ENCODE measurements around the gene LFNG. TPM values are rescaled to one million over a fixed set of nuclear protein-coding genes. Genes with fewer than 3 reads are reported as not detected.

The LFNG gene
- total RNA-seq, 1 donor from 2014 or later: 19.0 TPM

DNA sequence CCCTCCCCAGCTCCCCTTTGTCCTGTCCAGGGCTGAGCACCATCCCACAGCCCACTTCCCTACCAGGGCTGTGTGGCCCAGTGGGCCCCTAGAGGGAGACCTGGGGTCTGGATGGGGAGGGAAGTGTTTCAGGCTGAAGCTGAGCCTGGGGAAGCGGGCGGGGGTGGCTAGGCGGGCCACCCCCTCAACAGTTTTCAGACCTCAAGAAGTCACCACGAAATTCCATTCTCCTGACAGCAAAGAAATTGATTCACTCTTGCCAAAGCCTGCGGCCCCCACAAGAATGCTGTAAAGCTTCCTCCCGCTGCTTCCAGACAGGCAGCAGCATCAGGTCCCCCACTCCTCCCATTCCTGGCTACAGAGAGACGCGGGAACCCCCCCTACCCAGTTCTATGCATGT is 2.5 kb upstream of the LFNG start:
- Mint-ChIP-seq H3K36me3 (no peaks in the 10 kb centered on the region), H3K9me3 (no peaks in the 10 kb centered on the region), H3K4me1 (peaks cover 42% of the 10 kb centered on the region), H3K27me3 (ENCODE audit: low read depth) (peaks cover 18% of the 10 kb centered on the region), H3K27ac (peak overlapping the region; percentile 56), H3K4me3 (no peak overlapping the region)
- TF ChIP-seq, protein P1, sequence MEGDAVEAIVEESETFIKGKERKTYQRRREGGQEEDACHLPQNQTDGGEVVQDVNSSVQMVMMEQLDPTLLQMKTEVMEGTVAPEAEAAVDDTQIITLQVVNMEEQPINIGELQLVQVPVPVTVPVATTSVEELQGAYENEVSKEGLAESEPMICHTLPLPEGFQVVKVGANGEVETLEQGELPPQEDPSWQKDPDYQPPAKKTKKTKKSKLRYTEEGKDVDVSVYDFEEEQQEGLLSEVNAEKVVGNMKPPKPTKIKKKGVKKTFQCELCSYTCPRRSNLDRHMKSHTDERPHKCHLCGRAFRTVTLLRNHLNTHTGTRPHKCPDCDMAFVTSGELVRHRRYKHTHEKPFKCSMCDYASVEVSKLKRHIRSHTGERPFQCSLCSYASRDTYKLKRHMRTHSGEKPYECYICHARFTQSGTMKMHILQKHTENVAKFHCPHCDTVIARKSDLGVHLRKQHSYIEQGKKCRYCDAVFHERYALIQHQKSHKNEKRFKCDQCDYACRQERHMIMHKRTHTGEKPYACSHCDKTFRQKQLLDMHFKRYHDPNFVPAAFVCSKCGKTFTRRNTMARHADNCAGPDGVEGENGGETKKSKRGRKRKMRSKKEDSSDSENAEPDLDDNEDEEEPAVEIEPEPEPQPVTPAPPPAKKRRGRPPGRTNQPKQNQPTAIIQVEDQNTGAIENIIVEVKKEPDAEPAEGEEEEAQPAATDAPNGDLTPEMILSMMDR (IDR thresholded peaks at IDR 0.05; ENCODE audit: unreplicated experiment): no peak
- DNase-seq (ENCODE audit: low spot score in 2 of 2, unreplicated experiment in 2 of 2): no peak

DNA sequence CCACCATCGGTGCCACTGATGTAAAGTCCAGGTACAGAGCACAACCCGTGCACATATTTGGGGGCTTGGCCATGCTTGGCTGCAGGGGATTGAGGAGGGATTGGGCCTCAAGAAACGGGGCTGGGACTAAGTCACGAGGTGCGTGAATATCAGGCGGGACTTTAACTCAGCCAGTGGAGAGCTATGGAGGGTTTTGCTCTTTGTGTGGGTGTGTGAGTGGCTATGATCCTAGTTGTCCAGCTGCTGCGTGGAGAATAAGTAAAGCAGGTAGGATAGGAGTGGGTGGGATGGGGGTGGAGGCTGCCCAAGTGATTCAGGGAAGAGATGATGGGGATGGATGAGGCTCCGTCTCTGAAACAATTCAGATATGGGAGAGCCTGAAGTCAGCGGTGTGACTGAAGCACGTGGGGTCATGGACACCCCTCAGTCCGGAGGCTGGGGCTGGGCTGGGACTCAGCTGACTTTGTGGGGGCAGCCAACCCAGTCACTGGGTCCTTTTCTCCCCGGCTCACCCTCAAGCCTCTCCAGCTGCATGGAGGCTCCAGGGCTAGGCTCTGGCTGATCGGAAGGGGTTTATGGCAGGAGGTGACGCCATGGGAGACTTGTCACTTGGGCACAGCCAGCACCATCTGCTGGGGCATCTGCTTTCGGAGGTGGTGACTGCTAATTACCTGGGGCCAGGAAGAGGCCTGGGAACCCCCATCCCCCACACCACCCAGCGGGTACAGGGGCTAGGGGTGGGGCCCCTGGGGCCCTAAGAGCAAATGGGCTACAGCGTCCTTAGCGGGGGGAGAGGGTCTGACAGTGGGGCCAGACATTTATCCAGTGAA is 1.7 kb upstream of the LFNG start:
- Mint-ChIP-seq H3K36me3 (no peaks in the 10 kb centered on the region), H3K4me1 (peaks cover 47% of the 10 kb centered on the region)
- TF ChIP-seq, protein P1 (IDR thresholded peaks at IDR 0.05; ENCODE audit: unreplicated experiment): no peak

DNA sequence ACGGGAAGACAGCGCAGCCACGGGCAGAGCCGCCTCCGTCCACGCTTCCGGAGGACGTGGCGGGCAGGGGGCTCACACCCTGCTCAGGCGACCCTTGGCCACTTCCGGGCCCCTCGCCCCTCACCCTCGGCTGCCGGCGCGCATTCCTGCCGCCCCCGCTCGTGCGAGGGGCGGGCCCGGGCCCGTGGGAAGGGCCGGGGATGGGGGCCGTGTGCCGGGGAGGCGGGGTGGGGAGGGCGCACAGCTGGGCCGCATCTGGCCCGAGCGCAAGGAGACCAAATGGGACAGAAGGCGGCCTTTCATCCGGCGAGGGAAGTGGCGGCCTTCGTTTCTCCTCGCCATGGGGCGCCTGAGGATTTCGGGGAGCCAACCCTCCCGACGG is 846 bp upstream of the LFNG start:
- no peak for DNase-seq (ENCODE audit: low spot score in 2 of 2, unreplicated experiment in 2 of 2)
- TF ChIP-seq, protein P1 (IDR thresholded peaks at IDR 0.05; ENCODE audit: unreplicated experiment): no peak
- Mint-ChIP-seq H3K4me1 (peaks cover 55% of the 10 kb centered on the region), H3K27me3 (ENCODE audit: low read depth) (peaks cover 23% of the 10 kb centered on the region), H3K27ac (no peak overlapping the region), H3K4me3 (peak overlapping the region; percentile 58), H3K36me3 (no peaks in the 10 kb centered on the region), H3K9me3 (no peaks in the 10 kb centered on the region)

More for the DNA sequence above, 1.7 kb upstream of the LFNG start:
- peak overlapping the region; percentile 84 for H3K27ac Mint-ChIP-seq
- peaks cover 20% of the 10 kb centered on the region for H3K27me3 Mint-ChIP-seq (ENCODE audit: low read depth)
- no peaks in the 10 kb centered on the region for H3K9me3 Mint-ChIP-seq
- DNase-seq (ENCODE audit: low spot score in 2 of 2, unreplicated experiment in 2 of 2): no peak
- H3K4me3 Mint-ChIP-seq: peak overlapping the region; percentile 55

DNA sequence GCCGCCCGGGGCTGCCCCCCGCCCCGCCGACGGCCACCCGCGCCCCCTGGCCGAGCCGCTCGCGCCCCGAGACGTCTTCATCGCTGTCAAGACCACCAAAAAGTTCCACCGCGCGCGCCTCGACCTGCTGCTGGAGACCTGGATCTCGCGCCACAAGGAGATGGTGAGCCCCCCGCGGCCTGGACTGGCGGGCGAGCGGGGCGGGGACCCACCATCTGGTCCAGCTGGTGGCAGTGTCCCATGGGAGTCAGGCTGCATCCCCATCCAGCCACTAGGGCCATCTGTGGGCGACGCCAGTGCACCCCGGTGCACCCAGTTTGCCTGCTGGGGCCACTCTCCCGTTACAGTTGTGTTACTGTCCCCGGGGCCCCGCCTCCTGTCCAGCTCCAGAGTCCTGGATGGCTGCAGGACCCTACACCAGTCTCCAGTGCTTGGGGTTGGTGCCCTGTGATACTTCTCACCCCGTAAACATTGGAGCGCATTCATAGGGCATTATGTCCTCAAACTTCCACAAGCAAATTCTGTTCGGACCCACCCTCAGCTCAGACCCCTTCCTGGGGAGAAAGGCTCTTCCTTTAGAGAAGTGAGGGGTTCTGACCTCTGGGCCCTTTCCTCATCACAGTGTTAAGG is 672 bp downstream of the LFNG start:
- Mint-ChIP-seq H3K36me3 (no peaks in the 10 kb centered on the region), H3K27ac (peak overlapping the region; percentile 73), H3K27me3 (ENCODE audit: low read depth) (peaks cover 23% of the 10 kb centered on the region), H3K4me1 (peaks cover 57% of the 10 kb centered on the region), H3K4me3 (peak overlapping the region; percentile 86), H3K9me3 (no peaks in the 10 kb centered on the region)
- TF ChIP-seq, protein P1 (IDR thresholded peaks at IDR 0.05; ENCODE audit: unreplicated experiment): no peak
- no peak for DNase-seq (ENCODE audit: low spot score in 2 of 2, unreplicated experiment in 2 of 2)

DNA sequence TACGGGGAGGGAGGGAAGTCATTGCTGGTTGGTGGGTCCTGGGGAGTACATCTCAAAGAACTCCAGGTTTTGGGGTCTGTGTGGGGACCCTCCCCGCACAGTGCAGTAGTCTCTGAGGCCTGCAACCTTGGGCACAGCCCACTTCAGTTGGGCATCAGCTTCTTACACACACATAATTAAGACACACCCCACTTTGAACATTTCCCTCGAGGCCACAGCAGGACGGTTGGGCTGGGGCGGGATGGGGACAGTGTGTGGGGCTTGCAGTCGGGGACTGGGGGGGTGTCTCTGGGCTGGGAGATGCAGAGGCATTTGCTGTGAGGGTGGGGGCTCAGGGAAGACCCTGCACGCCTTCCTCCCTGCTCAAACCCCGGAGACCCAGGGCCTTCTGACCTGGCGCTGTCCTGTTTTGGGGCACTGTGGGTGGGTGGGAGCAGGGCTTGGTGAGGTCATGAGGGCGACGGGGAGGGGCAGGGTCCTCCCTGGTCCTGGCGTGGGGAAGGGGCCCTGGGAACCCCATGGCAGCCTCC is 1.3 kb downstream of the LFNG start:
- Mint-ChIP-seq H3K9me3 (no peaks in the 10 kb centered on the region), H3K4me1 (peaks cover 57% of the 10 kb centered on the region), H3K4me3 (peak overlapping the region; percentile 86), H3K27ac (no peak overlapping the region), H3K36me3 (peaks cover 2% of the 10 kb centered on the region), H3K27me3 (ENCODE audit: low read depth) (peaks cover 23% of the 10 kb centered on the region)
- no peak for DNase-seq (ENCODE audit: low spot score in 2 of 2, unreplicated experiment in 2 of 2)
- TF ChIP-seq, protein P1 (IDR thresholded peaks at IDR 0.05; ENCODE audit: unreplicated experiment): no peak

Data from mesothelial cell of epicardium (in vitro differentiated cells).